H9 (cell line): ENCODE measurements around the gene TSPAN17. TPM values are rescaled to one million over a fixed set of nuclear protein-coding genes. Genes with fewer than 3 reads are reported as not detected.
A peak's percentile ranks its signal among the peaks of the same experiment; 100 is the strongest.

Source experiments
- DNase-seq: peaks from one replicate; pipeline ENCODE4 v3.0.0-alpha.2; 2017
- H2AFZ ChIP-seq: one replicate; pipeline ENCODE4 v1.6.1; 2013; ENCODE audit warnings: mild to moderate bottlenecking, low read length, control low read depth, moderate library complexity
- H2AK5ac ChIP-seq: 2 replicates; pipeline ENCODE4 v1.6.1; 2013; ENCODE audit warnings: low read length, control low read depth, mixed read lengths; ENCODE audit not compliant: insufficient read length
- H2BK120ac ChIP-seq: one replicate; pipeline ENCODE4 v1.6.1; 2013; ENCODE audit warnings: low read depth, mild to moderate bottlenecking, low read length, control low read depth, inconsistent platforms; ENCODE audit not compliant: poor library complexity, severe bottlenecking
- H2BK12ac ChIP-seq: 2 replicates; pipeline ENCODE4 v1.6.1; 2013; ENCODE audit warnings: low read length, control low read depth, mixed read lengths, low read depth; ENCODE audit not compliant: insufficient read length
- H2BK15ac ChIP-seq: 2 replicates; pipeline ENCODE4 v1.6.1; 2013; ENCODE audit warnings: low read depth, low read length, control low read depth
- H2BK20ac ChIP-seq: one replicate; pipeline ENCODE4 v1.6.1; 2013; ENCODE audit warnings: low read depth, mild to moderate bottlenecking, low read length, control low read depth, inconsistent platforms; ENCODE audit not compliant: poor library complexity, severe bottlenecking
- H2BK5ac ChIP-seq: 2 replicates; pipeline ENCODE4 v1.6.1; 2013; ENCODE audit warnings: low read length, control low read depth, mixed read lengths; ENCODE audit not compliant: insufficient read length
- H3K14ac ChIP-seq: 2 replicates; pipeline ENCODE4 v1.6.1; 2013; ENCODE audit warnings: low read length, control low read depth; ENCODE audit not compliant: insufficient read depth
- H3K18ac ChIP-seq: 2 replicates; pipeline ENCODE4 v1.6.1; 2013; ENCODE audit warnings: low read depth, mild to moderate bottlenecking, mixed read lengths, low read length, control low read depth; ENCODE audit not compliant: insufficient read length
- H3K23ac ChIP-seq: 2 replicates; pipeline ENCODE4 v1.6.1; 2013; ENCODE audit warnings: low read length, control low read depth, mixed read lengths, low read depth; ENCODE audit not compliant: insufficient read length
- H3K23me2 ChIP-seq: 2 replicates; pipeline ENCODE4 v1.6.1; 2013; ENCODE audit warnings: low read depth, mild to moderate bottlenecking, mixed read lengths, low read length, control low read depth; ENCODE audit not compliant: insufficient read length, poor library complexity, severe bottlenecking
- H3K27ac ChIP-seq: 2 replicates; pipeline ENCODE4 v1.5.1; 2013; ENCODE audit warnings: low read length, control low read depth, mixed read lengths, low read depth; ENCODE audit not compliant: insufficient read length
- H3K27me3 ChIP-seq: 2 replicates; pipeline ENCODE4 v1.6.1; 2013; ENCODE audit warnings: low read length, control low read depth, inconsistent platforms; ENCODE audit not compliant: insufficient read depth
- H3K4ac ChIP-seq: 2 replicates; pipeline ENCODE4 v1.6.1; 2013; ENCODE audit warnings: low read depth, mild to moderate bottlenecking, control low read depth, inconsistent platforms, low read length, moderate library complexity
- H3K4me1 ChIP-seq: 2 replicates; pipeline ENCODE4 v1.6.1; 2013; ENCODE audit warnings: low read length, control low read depth, inconsistent platforms; ENCODE audit not compliant: insufficient read depth
- H3K4me2 ChIP-seq: 2 replicates; pipeline ENCODE4 v1.6.1; 2013; ENCODE audit warnings: low read length, control low read depth, mixed read lengths; ENCODE audit not compliant: insufficient read length, insufficient read depth
- H3K56ac ChIP-seq: 2 replicates; pipeline ENCODE4 v1.6.1; 2013; ENCODE audit warnings: low read depth, mild to moderate bottlenecking, mixed read lengths, low read length, control low read depth; ENCODE audit not compliant: insufficient read length
- H3K79me1 ChIP-seq: 2 replicates; pipeline ENCODE4 v1.6.1; 2013; ENCODE audit warnings: low read depth, mild to moderate bottlenecking, moderate library complexity, low read length, control low read depth, inconsistent platforms; ENCODE audit not compliant: insufficient read depth, poor library complexity, severe bottlenecking
- H3K79me2 ChIP-seq: 2 replicates; pipeline ENCODE4 v1.6.1; 2013; ENCODE audit warnings: low read length, control low read depth, inconsistent platforms; ENCODE audit not compliant: insufficient read depth
- H3K9ac ChIP-seq: 2 replicates; pipeline ENCODE4 v1.6.1; 2013; ENCODE audit warnings: low read length, control low read depth, mixed read lengths; ENCODE audit not compliant: insufficient read length; ENCODE audit errors: extremely low read depth
- H3K9me3 ChIP-seq: one replicate; pipeline ENCODE4 v1.6.1; 2013; ENCODE audit warnings: low read depth, low read length, inconsistent platforms; ENCODE audit not compliant: control insufficient read depth
- H3T11ph ChIP-seq: one replicate; pipeline ENCODE4 v1.6.1; 2013; ENCODE audit warnings: mild to moderate bottlenecking, low read length, control low read depth, inconsistent platforms
- H4K20me1 ChIP-seq: one replicate; pipeline ENCODE4 v1.6.1; 2013; ENCODE audit not compliant: control insufficient read depth, insufficient read length, insufficient read depth
- H4K5ac ChIP-seq: 2 replicates; pipeline ENCODE4 v1.6.1; 2013; ENCODE audit warnings: low read depth, mild to moderate bottlenecking, mixed read lengths, low read length, control low read depth; ENCODE audit not compliant: insufficient read length
- H4K8ac ChIP-seq: replicated peaks from 2 replicates; pipeline ENCODE4 v1.6.1; 2013; ENCODE audit warnings: low read length, control low read depth, mixed read lengths, low read depth; ENCODE audit not compliant: insufficient read length
- H4K91ac ChIP-seq: 2 replicates; pipeline ENCODE4 v1.6.1; 2013; ENCODE audit warnings: low read depth, mild to moderate bottlenecking, moderate library complexity, mixed read lengths, low read length, control low read depth; ENCODE audit not compliant: insufficient read length
- H3K27ac Mint-ChIP-seq, 3 experiments: 2 replicates in 2 of 3; 3 replicates in 1 of 3; pipeline ENCODE4 v1.8.0; 2020 to 2021; ENCODE audit warnings: mixed read lengths in 3 of 3, mild to moderate bottlenecking in 1 of 3, moderate library complexity in 1 of 3
- H3K27me3 Mint-ChIP-seq: 2 replicates; pipeline ENCODE4 v1.8.0; 2021; ENCODE audit warnings: low read depth, mild to moderate bottlenecking, moderate library complexity, mixed read lengths
- H3K36me3 Mint-ChIP-seq, 3 experiments: 2 replicates in 2 of 3; 3 replicates in 1 of 3; pipeline ENCODE4 v1.8.0; 2020 to 2021; ENCODE audit warnings: low read depth in 3 of 3, mixed read lengths in 3 of 3; ENCODE audit not compliant: insufficient read depth in 1 of 3
- H3K4me1 Mint-ChIP-seq, 2 experiments: 2 replicates each; pipeline ENCODE4 v1.8.0; 2020; ENCODE audit warnings: mixed read lengths in 2 of 2
- H3K4me3 Mint-ChIP-seq, 2 experiments: 2 replicates in 1 of 2; 3 replicates in 1 of 2; pipeline ENCODE4 v1.8.0; 2020 to 2021; ENCODE audit warnings: mild to moderate bottlenecking in 2 of 2, mixed read lengths in 2 of 2, moderate library complexity in 1 of 2
- H3K9me3 Mint-ChIP-seq, 2 experiments: 2 replicates in 1 of 2; 3 replicates in 1 of 2; pipeline ENCODE4 v1.8.0; 2020; ENCODE audit warnings: mild to moderate bottlenecking in 2 of 2, mixed read lengths in 2 of 2, moderate library complexity in 1 of 2
- WGBS: extraction: QIAGEN DNeasy Blood & Tissue Kit; methylation state at CpG from one replicate; pipeline ENCODE4 v1.1.7; 2013; ENCODE audit warnings: missing lambda C conversion rate, low lambda C conversion rate, mixed read lengths; ENCODE audit not compliant: insufficient read length; ENCODE audit errors: extremely low coverage; 5-methylcytosine and 5-hydroxymethylcytosine counted together
- total RNA-seq: library from RNA; stranded (reverse); gene quantifications from 2 replicates; pipeline ENCODE4 v1.2.1, GENCODE V29; 2021
- TF ChIP-seq, protein P1 (sequence below): fragments of 200-600 bp; sonication (generic); conservative IDR thresholded peaks from 3 replicates; pipeline ENCODE4 v1.8.0; 2021; ENCODE audit warnings: antibody characterized with exemption, mild to moderate bottlenecking

TSPAN17 gene
- total RNA-seq, 1 experiment from 2014 or later = 46.8 TPM

DNA sequence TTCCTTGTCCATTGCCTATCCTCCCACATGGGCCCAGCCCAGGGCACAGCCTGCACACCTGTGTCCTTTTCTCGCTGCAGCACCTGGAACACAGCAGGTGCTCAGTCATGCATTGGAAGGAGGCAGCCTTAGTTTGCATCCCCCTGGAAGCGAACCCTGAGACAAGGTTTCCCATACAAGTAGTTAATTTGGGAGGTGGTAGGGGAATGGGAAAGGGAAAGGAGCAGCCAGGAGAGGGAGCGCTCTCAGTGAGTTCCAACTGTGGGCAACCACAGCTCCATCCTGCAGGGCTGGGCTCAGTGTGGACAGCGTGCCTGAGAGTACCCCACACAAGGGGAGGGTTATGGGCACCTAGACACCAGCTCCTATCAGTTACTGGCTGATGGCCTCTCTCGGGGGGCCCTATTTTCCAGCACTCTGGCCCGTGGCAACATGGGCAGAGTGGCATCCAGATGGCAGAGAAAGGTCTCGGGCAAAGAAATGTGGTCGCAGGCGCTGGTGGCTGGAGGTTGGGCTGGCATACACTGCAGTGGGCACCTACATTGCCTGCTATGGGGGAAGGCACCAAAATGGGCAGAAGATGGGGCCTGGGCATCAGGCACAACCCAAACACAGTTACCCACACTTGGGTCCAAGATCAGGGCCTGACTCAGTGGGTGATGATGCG lies 50.1 kb downstream of the TSPAN17 start:
- peak overlapping the region in 2 of 3 experiments; percentile 34 to 93; a peak in 2 of 7 replicates for H3K27ac Mint-ChIP-seq
- H2AFZ ChIP-seq = no peak overlapping the region
- no peak overlapping the region for H2BK5ac ChIP-seq
- no peak overlapping the region for H3K4ac ChIP-seq
- H3K23ac ChIP-seq = no peak overlapping the region
- TF ChIP-seq, protein P1, sequence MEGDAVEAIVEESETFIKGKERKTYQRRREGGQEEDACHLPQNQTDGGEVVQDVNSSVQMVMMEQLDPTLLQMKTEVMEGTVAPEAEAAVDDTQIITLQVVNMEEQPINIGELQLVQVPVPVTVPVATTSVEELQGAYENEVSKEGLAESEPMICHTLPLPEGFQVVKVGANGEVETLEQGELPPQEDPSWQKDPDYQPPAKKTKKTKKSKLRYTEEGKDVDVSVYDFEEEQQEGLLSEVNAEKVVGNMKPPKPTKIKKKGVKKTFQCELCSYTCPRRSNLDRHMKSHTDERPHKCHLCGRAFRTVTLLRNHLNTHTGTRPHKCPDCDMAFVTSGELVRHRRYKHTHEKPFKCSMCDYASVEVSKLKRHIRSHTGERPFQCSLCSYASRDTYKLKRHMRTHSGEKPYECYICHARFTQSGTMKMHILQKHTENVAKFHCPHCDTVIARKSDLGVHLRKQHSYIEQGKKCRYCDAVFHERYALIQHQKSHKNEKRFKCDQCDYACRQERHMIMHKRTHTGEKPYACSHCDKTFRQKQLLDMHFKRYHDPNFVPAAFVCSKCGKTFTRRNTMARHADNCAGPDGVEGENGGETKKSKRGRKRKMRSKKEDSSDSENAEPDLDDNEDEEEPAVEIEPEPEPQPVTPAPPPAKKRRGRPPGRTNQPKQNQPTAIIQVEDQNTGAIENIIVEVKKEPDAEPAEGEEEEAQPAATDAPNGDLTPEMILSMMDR = peak; percentile 40; the same call in 2 of the 3 replicates
- H3K4me1 Mint-ChIP-seq = peaks cover 61 to 71% of the 10 kb centered on the region in 2 experiments
- H2BK12ac ChIP-seq = no peak overlapping the region
- no peak overlapping the region for H3K56ac ChIP-seq
- no CpG with 5 or more reads among the region's 10 CpGs for WGBS
- H3K27me3 ChIP-seq = no peaks in the 10 kb centered on the region
- peaks cover 11% of the 10 kb centered on the region; the same call in 1 of the 2 replicates for H3K4me1 ChIP-seq
- no peaks in the 10 kb centered on the region; a peak in 1 of 5 replicates for H3K9me3 Mint-ChIP-seq
- H3K18ac ChIP-seq = no peak overlapping the region
- peaks cover 15% of the 10 kb centered on the region for H3K27me3 Mint-ChIP-seq
- no peaks in the 10 kb centered on the region for H3K23me2 ChIP-seq
- H4K20me1 ChIP-seq = no peaks in the 10 kb centered on the region
- no peak overlapping the region for H4K5ac ChIP-seq
- no peak overlapping the region for H2BK120ac ChIP-seq
- no peak overlapping the region for H3K14ac ChIP-seq
- H3T11ph ChIP-seq = no peak overlapping the region
- no peak overlapping the region for H2BK20ac ChIP-seq
- no peaks in the 10 kb centered on the region for H3K79me2 ChIP-seq
- H3K36me3 Mint-ChIP-seq = no peaks in the 10 kb centered on the region
- H3K9ac ChIP-seq = no peak overlapping the region
- no peak overlapping the region for H3K27ac ChIP-seq
- no peaks in the 10 kb centered on the region for H3K79me1 ChIP-seq
- no peak overlapping the region for H4K91ac ChIP-seq
- no peak overlapping the region for H2BK15ac ChIP-seq
- DNase-seq = peak; percentile 56
- H3K4me3 Mint-ChIP-seq = peak overlapping the region in 1 of 2 experiments; percentile 70
- no peak overlapping the region for H2AK5ac ChIP-seq
- no peak overlapping the region for H4K8ac ChIP-seq
- H3K4me2 ChIP-seq = no peak overlapping the region
- H3K9me3 ChIP-seq = no peaks in the 10 kb centered on the region
